Activated naive CD8-positive, alpha-beta T cell treated with anti-CD3 and anti-CD28 coated beads for 36 hours (primary cell): ENCODE results near the gene CHRM1. TPM values are rescaled to one million over a fixed set of nuclear protein-coding genes. Genes with fewer than 3 reads are reported as not detected.

ENCODE experiments used
- DNase-seq: peaks from one replicate; pipeline ENCODE4 v3.0.0; 2021
- H3K27ac Mint-ChIP-seq: one replicate; pipeline ENCODE4 v1.8.0; 2022; ENCODE audit warnings: mild to moderate bottlenecking, moderate library complexity, mixed read lengths
- H3K27me3 Mint-ChIP-seq: one replicate; pipeline ENCODE4 v1.8.0; 2022; ENCODE audit warnings: mild to moderate bottlenecking, mixed read lengths
- H3K36me3 Mint-ChIP-seq: one replicate; pipeline ENCODE4 v1.8.0; 2021; ENCODE audit warnings: mild to moderate bottlenecking, mixed read lengths
- H3K4me1 Mint-ChIP-seq: one replicate; pipeline ENCODE4 v1.8.0; 2021; ENCODE audit warnings: mixed read lengths
- H3K4me3 Mint-ChIP-seq: one replicate; pipeline ENCODE4 v1.8.0; 2022; ENCODE audit warnings: mild to moderate bottlenecking, moderate library complexity, mixed read lengths
- H3K9me3 Mint-ChIP-seq: one replicate; pipeline ENCODE4 v1.8.0; 2022; ENCODE audit warnings: mixed read lengths
- total RNA-seq, 2 experiments: library from RNA; stranded (reverse); gene quantifications; one replicate each; pipeline ENCODE4 v1.2.3, GENCODE V29; 2021

CHRM1 gene
- total RNA-seq, 2 experiments from 2014 or later = not detected

DNA sequence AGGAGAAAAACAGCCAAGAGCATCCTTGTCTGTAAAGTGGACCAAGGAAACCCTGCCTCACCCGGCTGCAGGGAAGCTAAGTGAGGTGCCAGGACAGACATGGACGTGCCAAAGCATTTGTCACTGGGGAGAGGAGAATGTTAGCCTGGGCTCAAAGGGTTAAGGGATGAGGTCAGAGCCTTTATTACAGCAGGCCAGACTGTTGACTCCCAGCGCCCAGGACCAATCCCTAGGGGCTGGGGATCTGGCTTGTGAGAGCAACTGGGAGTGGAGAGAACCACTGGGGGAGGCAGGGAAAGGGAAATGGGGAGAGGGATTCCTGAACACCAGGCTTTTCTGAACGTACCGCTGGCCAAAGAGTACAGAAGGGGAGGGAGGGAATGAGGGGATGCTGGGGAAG, 2.6 kb downstream of the CHRM1 start:
- H3K4me3 Mint-ChIP-seq = no peak overlapping the region
- H3K27ac Mint-ChIP-seq = no peak overlapping the region
- H3K4me1 Mint-ChIP-seq = peaks cover 7% of the 10 kb centered on the region
- peaks cover 27% of the 10 kb centered on the region for H3K27me3 Mint-ChIP-seq
- no peak for DNase-seq
- H3K9me3 Mint-ChIP-seq = no peaks in the 10 kb centered on the region
- H3K36me3 Mint-ChIP-seq = no peaks in the 10 kb centered on the region

DNA sequence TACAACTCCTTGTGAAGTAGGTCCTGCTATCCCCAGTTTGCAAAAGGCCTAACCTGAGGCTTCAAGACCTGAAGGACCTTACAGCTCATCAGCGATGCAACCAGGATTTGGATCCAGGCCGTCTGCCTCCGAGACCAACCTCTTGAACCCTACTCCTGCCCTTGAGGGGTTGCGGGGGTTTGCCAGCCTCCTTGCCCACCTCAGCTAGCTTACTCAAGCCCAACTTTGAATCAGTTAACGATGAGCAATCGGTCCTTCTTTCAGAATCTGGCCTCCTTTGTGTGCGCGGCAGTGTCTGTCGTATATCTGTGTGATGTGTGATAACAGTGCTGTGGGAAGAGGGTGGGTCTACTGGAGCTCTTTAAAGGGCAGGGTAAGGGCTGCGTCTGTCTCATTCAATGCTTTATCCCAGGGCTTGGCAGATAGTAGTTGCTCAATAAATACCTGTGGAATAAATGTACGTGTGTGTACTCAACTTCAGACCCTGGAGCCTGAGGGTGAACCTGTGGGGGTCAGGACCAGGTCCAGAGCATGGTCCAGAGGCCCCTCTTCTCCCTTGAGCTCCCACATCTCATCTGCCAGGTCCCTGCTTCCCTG, 3.2 kb downstream of the CHRM1 start:
- no peak for DNase-seq
- Mint-ChIP-seq H3K4me1 (peaks cover 4% of the 10 kb centered on the region), H3K36me3 (no peaks in the 10 kb centered on the region), H3K27ac (no peak overlapping the region), H3K9me3 (no peaks in the 10 kb centered on the region), H3K4me3 (no peak overlapping the region), H3K27me3 (peaks cover 21% of the 10 kb centered on the region)

DNA sequence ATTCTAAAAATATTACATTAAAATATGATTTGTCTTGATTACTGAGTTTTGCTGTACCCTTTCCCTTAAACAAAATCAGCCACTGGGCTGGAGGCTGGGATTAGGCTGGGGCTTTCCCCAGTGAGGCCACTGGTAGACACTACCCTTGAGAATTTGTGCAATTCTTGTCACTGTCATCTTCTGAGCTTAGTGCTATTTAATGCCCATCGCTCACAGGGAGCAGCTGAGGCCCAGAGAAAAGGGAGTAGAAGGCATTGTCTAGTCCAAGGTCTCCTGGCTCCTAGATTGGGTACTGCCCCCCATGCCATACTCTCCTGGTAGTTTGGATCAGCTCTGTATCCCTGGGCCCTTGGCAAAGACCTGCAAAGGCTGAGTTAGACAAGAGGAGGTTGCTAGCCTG, 6.7 kb downstream of the CHRM1 start:
- Mint-ChIP-seq H3K4me3 (no peak overlapping the region), H3K27me3 (no peaks in the 10 kb centered on the region), H3K36me3 (no peaks in the 10 kb centered on the region), H3K9me3 (no peaks in the 10 kb centered on the region), H3K4me1 (no peaks in the 10 kb centered on the region), H3K27ac (no peak overlapping the region)
- no peak for DNase-seq

DNA sequence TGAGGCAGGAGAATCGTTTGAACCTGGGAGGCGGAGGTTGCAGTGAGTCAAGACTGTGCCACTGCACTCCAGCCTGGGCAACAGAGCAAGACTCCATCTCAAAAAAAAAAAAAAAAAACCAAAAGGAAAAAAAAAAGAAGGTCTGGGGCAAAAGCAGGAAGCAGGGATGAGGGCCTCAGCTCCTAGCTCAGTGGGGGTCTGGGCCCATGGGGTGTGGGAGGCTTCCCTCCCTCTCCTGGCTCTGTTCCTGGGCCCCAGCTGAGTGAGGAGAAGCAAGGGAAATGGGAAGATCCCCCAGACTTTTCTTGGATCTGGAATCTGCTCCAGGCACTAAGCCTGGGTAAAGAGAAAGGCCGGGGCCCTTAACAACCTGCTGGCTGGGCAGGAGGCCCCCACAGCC, 8.9 kb downstream of the CHRM1 start:
- Mint-ChIP-seq H3K9me3 (no peaks in the 10 kb centered on the region), H3K27ac (no peak overlapping the region), H3K36me3 (no peaks in the 10 kb centered on the region), H3K27me3 (no peaks in the 10 kb centered on the region), H3K4me3 (no peak overlapping the region), H3K4me1 (no peaks in the 10 kb centered on the region)
- DNase-seq = no peak

DNA sequence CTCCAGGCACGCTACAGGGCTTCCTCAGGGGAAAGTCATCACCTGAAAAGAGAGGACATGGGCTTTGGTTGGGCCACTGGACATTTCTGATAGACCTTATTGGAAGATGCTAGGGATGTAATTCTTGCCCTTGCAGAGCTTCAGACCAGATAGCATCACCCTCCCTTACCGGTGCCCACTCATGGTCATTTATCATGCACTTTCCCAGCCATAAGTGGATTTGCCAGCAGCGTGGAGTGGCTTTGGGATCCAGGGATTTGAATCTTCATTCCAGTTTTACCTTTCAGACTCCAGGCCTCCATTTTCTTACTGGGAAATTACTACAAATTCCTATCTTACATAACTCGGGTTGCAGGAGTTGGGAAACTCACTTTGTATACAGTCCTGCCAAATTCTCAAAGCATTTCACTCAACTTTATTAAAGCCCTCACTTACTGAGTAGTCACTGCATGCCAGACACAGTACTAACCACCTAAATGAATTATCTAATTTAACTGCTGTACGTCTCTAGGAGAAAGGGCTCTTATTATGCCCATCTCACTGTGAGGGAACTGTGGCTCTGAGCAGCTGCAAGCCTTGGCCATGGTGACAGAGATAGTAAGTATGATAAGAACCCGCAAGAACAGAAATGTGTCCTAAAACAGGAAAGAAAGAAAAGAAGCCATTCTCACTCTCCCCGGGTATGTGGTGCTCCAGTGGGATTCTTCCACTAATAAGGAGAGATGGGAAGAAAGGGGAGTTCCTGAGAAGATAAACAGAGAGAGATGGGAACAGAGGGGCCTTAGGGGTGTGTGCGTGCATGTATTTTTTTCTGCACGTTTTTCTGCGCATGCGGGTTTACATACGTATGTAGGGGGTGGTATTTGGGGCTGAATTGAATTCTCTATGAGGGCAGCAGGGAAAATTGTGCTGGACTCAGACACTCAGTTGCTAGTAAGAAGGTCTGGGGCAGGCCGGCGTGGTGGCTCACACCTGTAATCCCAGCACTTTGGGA, 9.7 kb downstream of the CHRM1 start:
- Mint-ChIP-seq H3K27ac (no peak overlapping the region), H3K36me3 (no peaks in the 10 kb centered on the region), H3K9me3 (no peaks in the 10 kb centered on the region), H3K27me3 (no peaks in the 10 kb centered on the region), H3K4me1 (no peaks in the 10 kb centered on the region), H3K4me3 (no peak overlapping the region)
- DNase-seq = no peak

DNA sequence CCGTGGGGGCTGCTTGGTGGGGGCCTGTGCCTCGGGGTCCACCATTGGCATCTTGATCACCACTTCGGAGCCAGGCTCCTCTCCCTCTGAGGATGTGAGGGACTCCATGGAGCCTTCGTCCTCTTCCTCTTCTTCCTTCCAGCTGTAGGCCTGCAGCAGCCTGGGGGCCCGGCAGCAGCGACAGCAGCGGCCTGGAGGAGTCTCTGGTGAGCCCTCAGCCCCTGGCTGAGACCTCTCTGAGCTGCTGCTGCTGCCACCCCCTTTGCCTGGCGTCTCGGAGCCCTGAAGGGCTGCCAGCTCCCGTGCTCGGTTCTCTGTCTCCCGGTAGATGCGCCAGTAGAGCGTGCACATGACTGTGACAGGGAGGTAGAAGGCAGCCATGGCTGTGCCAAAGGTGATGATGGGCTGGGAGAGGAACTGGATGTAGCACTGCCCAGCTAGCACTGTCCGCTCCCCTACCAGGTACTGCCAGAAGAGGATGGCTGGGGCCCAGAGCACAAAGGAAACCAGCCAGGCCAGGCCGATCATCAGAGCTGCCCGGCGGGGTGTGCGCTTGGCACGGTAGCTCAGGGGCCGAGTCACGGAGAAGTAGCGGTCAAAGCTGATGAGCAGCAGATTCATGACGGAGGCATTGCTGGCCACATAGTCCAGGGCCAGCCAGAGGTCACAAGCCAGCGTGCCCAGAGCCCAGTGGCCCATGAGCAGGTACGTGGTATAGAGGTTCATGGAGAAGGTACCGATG, 10.9 kb downstream of the CHRM1 start:
- Mint-ChIP-seq H3K27me3 (peaks cover 6% of the 10 kb centered on the region), H3K27ac (no peak overlapping the region), H3K36me3 (no peaks in the 10 kb centered on the region), H3K4me1 (peaks cover 4% of the 10 kb centered on the region), H3K4me3 (no peak overlapping the region), H3K9me3 (no peaks in the 10 kb centered on the region)
- no peak for DNase-seq

DNA sequence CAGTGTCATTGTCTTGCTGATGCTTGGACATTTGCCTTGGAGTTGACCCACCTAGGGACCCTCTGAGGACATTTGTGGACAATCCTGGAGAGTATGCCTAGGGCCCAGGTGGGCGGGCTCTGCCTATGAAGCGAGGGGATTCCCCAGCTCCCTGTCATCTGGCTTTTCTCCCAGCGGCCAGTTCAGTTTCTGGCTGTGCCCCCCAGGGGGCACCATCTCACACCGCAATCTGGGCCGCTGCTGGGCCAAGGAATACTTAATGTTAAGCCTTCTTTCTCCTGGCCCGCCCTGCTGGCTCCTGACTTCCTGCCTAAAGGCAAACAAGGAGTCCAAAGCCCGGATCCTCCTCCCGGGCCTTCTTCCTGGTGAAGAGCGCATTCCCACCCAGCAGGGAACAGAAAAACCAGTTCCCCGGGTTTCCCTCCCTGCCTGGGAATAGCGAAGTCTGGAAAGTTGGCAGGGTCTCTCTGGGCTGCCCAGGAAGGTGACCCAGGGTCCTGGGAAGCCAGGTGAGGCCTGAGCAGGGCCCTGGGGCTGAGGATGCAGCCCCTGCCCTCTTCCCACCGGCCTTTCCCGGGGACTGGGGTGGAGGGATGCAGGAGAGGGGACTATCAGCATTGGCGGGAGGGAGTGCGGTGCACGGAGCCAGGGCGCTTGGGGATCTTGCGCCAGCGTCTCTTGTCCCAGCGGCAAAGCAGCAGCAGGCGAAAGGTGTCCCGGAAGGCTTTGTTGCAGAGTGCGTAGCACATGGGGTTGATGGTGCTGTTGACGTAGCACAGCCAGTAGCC, 11.9 kb downstream of the CHRM1 start:
- Mint-ChIP-seq H3K4me1 (peaks cover 8% of the 10 kb centered on the region), H3K27me3 (peaks cover 10% of the 10 kb centered on the region), H3K27ac (no peak overlapping the region), H3K9me3 (no peaks in the 10 kb centered on the region), H3K4me3 (no peak overlapping the region), H3K36me3 (no peaks in the 10 kb centered on the region)
- DNase-seq = peak; percentile 44

DNA sequence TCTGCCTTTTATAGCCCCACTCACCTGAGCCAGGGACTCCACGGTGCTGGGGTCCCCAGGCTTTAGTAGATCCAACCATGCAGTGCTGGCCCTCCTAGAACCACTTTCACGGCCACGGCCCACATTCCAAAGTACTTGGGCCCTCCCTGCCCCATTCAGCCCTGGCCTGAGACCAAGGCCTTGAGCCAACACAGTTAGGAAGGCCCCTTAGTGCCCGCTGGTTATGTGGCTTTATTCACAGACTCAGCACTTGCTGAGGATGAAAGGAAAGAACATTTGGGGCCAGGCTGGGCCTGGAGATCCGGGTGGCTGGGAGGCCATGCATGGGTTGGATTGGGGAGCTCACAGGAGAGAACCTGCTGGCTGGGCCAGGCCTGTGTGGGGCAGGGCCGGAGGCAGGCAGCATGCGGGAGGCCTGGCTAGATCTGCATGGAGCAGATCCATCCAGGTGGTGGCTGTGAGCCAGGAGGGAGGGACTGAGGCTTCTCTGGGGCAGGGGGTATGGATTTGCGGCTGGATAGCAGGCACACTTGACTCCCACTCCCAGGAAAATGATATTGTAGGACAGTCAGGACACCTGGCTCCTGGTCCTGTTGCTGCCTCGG, 12.6 kb downstream of the CHRM1 start:
- Mint-ChIP-seq H3K4me1 (peaks cover 8% of the 10 kb centered on the region), H3K27ac (no peak overlapping the region), H3K4me3 (no peak overlapping the region), H3K27me3 (peaks cover 14% of the 10 kb centered on the region), H3K9me3 (no peaks in the 10 kb centered on the region), H3K36me3 (no peaks in the 10 kb centered on the region)
- DNase-seq = no peak

DNA sequence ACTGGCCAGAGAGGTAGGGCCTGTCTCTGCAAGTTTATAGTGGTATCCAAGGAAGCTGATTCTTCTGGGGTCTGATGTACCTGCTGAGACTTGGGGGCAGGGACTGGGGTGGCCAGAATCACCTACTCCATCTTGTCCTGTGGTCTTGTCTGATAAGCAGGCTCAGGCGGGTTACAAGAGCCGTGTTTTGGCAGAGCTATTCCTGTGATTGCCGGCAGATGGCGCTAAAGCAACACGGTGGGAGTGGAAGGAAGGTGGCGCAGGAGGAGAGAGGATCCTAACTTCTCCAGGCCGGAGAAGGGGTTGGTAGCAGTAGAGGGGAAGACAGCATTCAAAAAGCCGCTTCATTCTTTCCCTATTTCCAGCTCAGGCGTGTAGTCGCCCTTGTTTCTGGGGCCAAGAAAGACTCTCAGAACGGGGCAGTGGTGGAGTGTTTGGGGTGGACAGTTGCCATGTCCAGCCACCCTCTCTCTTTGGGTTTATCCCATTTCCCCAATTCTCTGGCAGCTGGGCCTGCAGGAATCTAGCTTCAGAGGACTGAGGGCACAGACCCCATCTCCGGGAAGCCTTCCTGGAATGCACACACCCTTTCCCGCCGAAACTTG, 15.1 kb downstream of the CHRM1 start:
- no peak overlapping the region for H3K27ac Mint-ChIP-seq

DNA sequence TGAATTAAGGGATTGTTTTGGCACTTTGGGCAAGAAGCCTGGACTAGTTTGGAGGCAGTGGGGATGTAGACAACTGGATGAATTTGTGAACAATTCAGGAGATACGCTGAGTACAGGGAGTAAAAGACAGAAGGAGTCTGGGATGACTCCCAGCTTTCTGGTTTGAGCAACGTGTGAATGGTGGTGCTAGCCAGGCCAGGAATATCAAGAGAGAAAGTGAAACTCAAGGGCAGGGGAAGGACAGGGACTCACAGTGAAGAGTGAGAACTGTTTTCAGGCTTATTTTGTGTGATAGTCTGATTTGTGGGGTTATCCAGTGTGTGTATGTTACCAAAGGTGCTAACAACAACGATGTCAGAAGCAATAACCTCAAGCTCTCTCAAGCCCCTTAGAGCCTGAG, 15.9 kb downstream of the CHRM1 start:
- Mint-ChIP-seq H3K36me3 (no peaks in the 10 kb centered on the region), H3K9me3 (no peaks in the 10 kb centered on the region), H3K4me1 (peaks cover 26% of the 10 kb centered on the region), H3K4me3 (no peak overlapping the region), H3K27ac (no peak overlapping the region), H3K27me3 (peaks cover 27% of the 10 kb centered on the region)
- DNase-seq = no peak

More for the DNA sequence above, 15.1 kb downstream of the CHRM1 start:
- H3K27me3 Mint-ChIP-seq = peaks cover 23% of the 10 kb centered on the region
- H3K9me3 Mint-ChIP-seq = no peaks in the 10 kb centered on the region
- no peaks in the 10 kb centered on the region for H3K36me3 Mint-ChIP-seq
- peak; percentile 74 for DNase-seq
- H3K4me3 Mint-ChIP-seq = no peak overlapping the region
- H3K4me1 Mint-ChIP-seq = peaks cover 26% of the 10 kb centered on the region

DNA sequence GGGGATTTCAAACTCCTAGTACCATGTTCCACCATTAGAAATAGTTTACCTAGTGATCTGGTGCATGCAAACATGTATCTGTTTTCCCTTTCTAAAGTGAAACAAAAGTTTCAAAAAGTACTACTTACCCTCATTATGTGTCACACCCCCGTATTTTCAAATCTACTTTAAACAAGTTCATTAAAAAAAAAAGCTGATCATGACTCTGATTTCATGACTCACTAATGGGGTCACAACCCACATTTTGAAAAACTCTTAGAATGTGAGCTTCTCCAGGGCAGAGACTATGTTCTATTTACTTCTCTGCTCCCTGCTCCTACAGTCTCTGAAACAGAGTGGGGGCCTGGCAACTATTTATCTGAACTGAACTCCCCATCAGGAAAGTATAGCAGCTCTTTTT, 18.2 kb downstream of the CHRM1 start:
- H3K27me3 Mint-ChIP-seq = peaks cover 31% of the 10 kb centered on the region
- H3K4me3 Mint-ChIP-seq = no peak overlapping the region
- no peak overlapping the region for H3K27ac Mint-ChIP-seq
- H3K4me1 Mint-ChIP-seq = peaks cover 26% of the 10 kb centered on the region
- no peak for DNase-seq
- H3K9me3 Mint-ChIP-seq = no peaks in the 10 kb centered on the region
- no peaks in the 10 kb centered on the region for H3K36me3 Mint-ChIP-seq

DNA sequence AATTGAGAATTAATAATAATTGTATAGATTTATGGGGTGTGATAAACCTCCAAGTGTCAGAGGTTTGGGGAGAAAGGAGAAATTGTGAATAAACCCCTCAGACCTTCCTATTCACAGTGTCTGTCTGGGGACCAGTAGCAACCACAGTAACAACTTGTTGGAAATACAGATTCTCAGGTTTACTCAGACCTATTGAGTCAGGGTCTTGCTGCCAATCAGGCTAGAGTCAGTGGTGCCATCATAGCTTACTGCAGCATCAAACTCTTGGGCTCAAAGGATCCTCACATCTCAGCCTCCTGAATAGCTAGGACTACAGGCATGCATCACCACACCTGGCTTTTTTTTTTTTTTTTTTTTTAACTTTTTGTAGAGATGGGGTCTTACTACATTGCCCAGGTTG, 23.1 kb downstream of the CHRM1 start:
- Mint-ChIP-seq H3K27ac (no peak overlapping the region), H3K4me3 (no peak overlapping the region), H3K36me3 (no peaks in the 10 kb centered on the region), H3K4me1 (peaks cover 14% of the 10 kb centered on the region), H3K27me3 (peaks cover 26% of the 10 kb centered on the region), H3K9me3 (no peaks in the 10 kb centered on the region)
- no peak for DNase-seq

DNA sequence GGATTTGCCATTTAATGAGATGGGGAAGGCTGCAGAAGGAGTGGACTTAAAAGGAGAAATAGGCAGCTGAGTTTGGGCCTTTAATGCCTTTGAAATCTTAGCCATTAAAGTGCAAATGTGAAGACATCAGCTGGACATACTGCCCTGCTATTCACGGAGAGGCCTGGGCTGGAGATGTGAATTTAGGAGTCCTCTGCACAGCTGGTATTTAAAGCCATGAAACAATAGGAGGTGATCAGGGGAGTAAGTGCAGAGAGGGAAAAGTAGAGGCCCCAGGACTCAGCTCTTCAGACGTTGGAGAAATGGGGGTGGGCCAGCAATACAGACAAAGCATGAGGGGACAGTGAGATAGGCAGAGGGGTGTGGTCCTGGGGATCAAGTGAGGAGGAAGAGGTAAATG, 23.9 kb downstream of the CHRM1 start:
- no peak for DNase-seq

DNA sequence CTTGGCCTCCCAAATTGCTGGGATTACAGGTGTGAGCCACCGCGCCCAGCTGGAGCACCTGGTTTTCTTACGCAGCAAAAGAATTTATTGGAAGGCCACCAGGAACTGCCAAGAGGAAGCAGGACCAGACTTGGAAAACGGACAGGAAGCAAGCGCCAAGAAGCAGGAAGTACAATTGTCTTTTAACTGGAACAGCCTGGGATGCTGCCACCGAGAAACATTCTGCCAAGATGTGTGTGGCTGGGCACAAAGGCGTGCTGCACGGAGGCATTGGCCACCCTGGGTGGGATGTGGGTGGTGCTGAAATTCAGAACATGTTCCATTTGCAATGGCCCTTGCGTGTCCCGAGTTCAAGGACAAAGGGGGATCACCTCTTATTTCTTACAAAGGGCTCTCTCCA, 25.1 kb downstream of the CHRM1 start:
- Mint-ChIP-seq H3K36me3 (no peaks in the 10 kb centered on the region), H3K27ac (no peak overlapping the region), H3K27me3 (peaks cover 18% of the 10 kb centered on the region), H3K4me1 (peaks cover 2% of the 10 kb centered on the region), H3K9me3 (no peaks in the 10 kb centered on the region), H3K4me3 (no peak overlapping the region)
- DNase-seq = no peak

More for the DNA sequence above, 23.9 kb downstream of the CHRM1 start:
- Mint-ChIP-seq H3K4me3 (no peak overlapping the region), H3K4me1 (peaks cover 6% of the 10 kb centered on the region), H3K36me3 (no peaks in the 10 kb centered on the region), H3K27ac (no peak overlapping the region), H3K9me3 (no peaks in the 10 kb centered on the region), H3K27me3 (peaks cover 23% of the 10 kb centered on the region)
